Measurements from ENCODE around the gene BTD. TPM values are rescaled to one million over a fixed set of nuclear protein-coding genes. Genes with fewer than 3 reads are reported as not detected.

The BTD gene
- total and polyA plus RNA-seq, 10 of the 15 experiments (the other 5 are each of a cell fraction or from before 2014, with no cell fraction given) = 3.4 to 10.3 (median 5.0) TPM

GRCh38 chr3:15553749-15554148 lies 47.8 kb upstream of the BTD start:
- FAIRE-seq (no peak), DNase-seq (ENCODE audit: low read depth, low spot score) (no peak), ATAC-seq (no peak)
- Histone ChIP-seq H3K4me2 (ENCODE audit: control insufficient read depth, insufficient read depth) (no peak overlapping the region), H2AFZ (ENCODE audit: control insufficient read depth, low read depth, low read length) (no peak overlapping the region), H3K9me3 (replicated peaks; ENCODE audit: control insufficient read depth, insufficient read depth, low read length) (no peaks in the 10 kb centered on the region), H3K79me2 (ENCODE audit: control insufficient read depth, insufficient read depth, low read length) (no peaks in the 10 kb centered on the region), H3K4me1 (ENCODE audit: control insufficient read depth, insufficient read depth, low read length) (peaks cover 13% of the 10 kb centered on the region), H3K4me3 (no peak overlapping the region), H4K20me1 (ENCODE audit: control insufficient read depth, insufficient read depth) (no peaks in the 10 kb centered on the region), H3K27me3 (replicated peaks in 1 of 2; ENCODE audit: control insufficient read depth in 2 of 2, insufficient read depth in 2 of 2, low read length in 1 of 2) (no peaks in the 10 kb centered on the region), H3K9ac (ENCODE audit: control insufficient read depth, insufficient read depth, low read length) (no peak overlapping the region), H3K36me3 (ENCODE audit: control insufficient read depth in 2 of 2, insufficient read depth in 2 of 2, low read length in 1 of 2) (peaks cover 0 to 4% of the 10 kb centered on the region in 2 experiments; a peak in 1 of 4 replicates), H3K27ac (ENCODE audit: control insufficient read depth, insufficient read depth) (no peak overlapping the region)
- in situ Hi-C loops (cut with MboI) = loop anchor here (10.0 kb wide), 1 partner anchor 289 kb away; no protein-coding TSS in a partner anchor
- ChIA-PET SMC1A (ENCODE audit: uncharacterized antibody, unreplicated experiment) (no interaction called here), RAD21 (ENCODE audit: unreplicated experiment) (no interaction called here), CTCF (no interaction called here), POLR2A (no interaction called here)
- no TSS peak for BruUV-seq (replicated peaks)
- intact Hi-C loops (cut with micrococcal nuclease; ENCODE audit: unreplicated experiment) = no loop called here
- WGBS (ENCODE audit: insufficient coverage, insufficient replicate concordance, low lambda C conversion rate, missing lambda C conversion rate) = 94% methylated on average over 3 of the region's 3 CpGs
- TF ChIP-seq SIX5 (IDR thresholded peaks at IDR 0.05; ENCODE audit: low read depth, low read length, severe bottlenecking) (no peak), POU2F2 (IDR thresholded peaks at IDR 0.05; ENCODE audit: borderline replicate concordance, low read depth, low read length) (no peak), MEF2B (IDR thresholded peaks at IDR 0.05; ENCODE audit: partially characterized antibody, poor library complexity, severe bottlenecking) (no peak)

- H3K36me3 ChIP-seq (ENCODE audit: control insufficient read depth in 2 of 2, insufficient read depth in 2 of 2, low read length in 1 of 2) = peaks cover 0 to 8% of the 10 kb centered on the region in 2 experiments; a peak in 2 of 4 replicates
- ChIA-PET SMC1A (ENCODE audit: uncharacterized antibody, unreplicated experiment) (interaction anchor here (0.6 to 4.9 kb wide), 43 partner anchors 9 to 451 kb away, joined by 3 to 58 read pairs (median 4); partner anchors contain the start of genes ANKRD28, CAPN7 and COLQ), RAD21 (ENCODE audit: unreplicated experiment) (interaction anchor here (0.6 to 4.0 kb wide), 47 partner anchors 11 to 449 kb away, joined by 3 to 49 read pairs (median 4); partner anchors contain the start of genes BTD, CAPN7, COLQ and HACL1), POLR2A (interaction anchor here (0.6 to 1.7 kb wide), 4 partner anchors 30 to 172 kb away, joined by 3 to 12 read pairs (median 5); no protein-coding TSS in a partner anchor), CTCF (interaction anchor here (0.5 to 4.5 kb wide), 52 partner anchors 12 to 698 kb away, joined by 3 to 73 read pairs (median 4); partner anchors contain the start of genes CAPN7 and METTL6)
- no peak overlapping the region for H3K9ac ChIP-seq (ENCODE audit: control insufficient read depth, insufficient read depth, low read length)
- in situ Hi-C loops (cut with MboI) (loop anchor here (10.0 kb wide), 1 partner anchor 292 kb away; no protein-coding TSS in a partner anchor), intact Hi-C loops (cut with micrococcal nuclease; ENCODE audit: unreplicated experiment) (loop anchor here (1.0 to 5.0 kb wide), 7 partner anchors 30 to 439 kb away; partner anchors contain the start of gene CAPN7)
- H3K79me2 ChIP-seq (ENCODE audit: control insufficient read depth, insufficient read depth, low read length) = no peaks in the 10 kb centered on the region
- no peak overlapping the region for H3K27ac ChIP-seq (ENCODE audit: control insufficient read depth, insufficient read depth)
- H3K4me1 ChIP-seq (ENCODE audit: control insufficient read depth, insufficient read depth, low read length) = peaks cover 13% of the 10 kb centered on the region
- no peak overlapping the region for H2AFZ ChIP-seq (ENCODE audit: control insufficient read depth, low read depth, low read length)
- H3K4me3 ChIP-seq = no peak overlapping the region; the same call in 1 of the 2 replicates
- peak; percentile 94 for ATAC-seq
- peak; percentile 98 for FAIRE-seq
- no peaks in the 10 kb centered on the region for H3K27me3 ChIP-seq (replicated peaks in 1 of 2; ENCODE audit: control insufficient read depth in 2 of 2, insufficient read depth in 2 of 2, low read length in 1 of 2)
- DNase-seq (ENCODE audit: low read depth, low spot score) = peak; percentile 80
- H3K4me2 ChIP-seq (ENCODE audit: control insufficient read depth, insufficient read depth) = peak overlapping the region; percentile 88
- no TSS peak for BruUV-seq (replicated peaks)
- 1% methylated on average over 2 of the region's 2 CpGs for WGBS (ENCODE audit: insufficient coverage, insufficient replicate concordance, low lambda C conversion rate, missing lambda C conversion rate)
- no peaks in the 10 kb centered on the region for H3K9me3 ChIP-seq (replicated peaks; ENCODE audit: control insufficient read depth, insufficient read depth, low read length)
- H4K20me1 ChIP-seq (ENCODE audit: control insufficient read depth, insufficient read depth) = no peaks in the 10 kb centered on the region
- TF ChIP-seq RCOR1 (conservative IDR thresholded peaks at IDR 0.05; ENCODE audit: low read depth, low read length) (0 out of 2 replicates have a peak, but pooled peaks have one; percentile 37), PAX5 (IDR thresholded peaks at IDR 0.05; ENCODE audit: borderline replicate concordance, low read depth, low read length) (0 out of 2 replicates have a peak, but pooled peaks have one; percentile 27), E2F8 (IDR thresholded peaks at IDR 0.05; ENCODE audit: low read depth, partially characterized antibody) (no peak), RELA (IDR thresholded peaks at IDR 0.05; ENCODE audit: borderline replicate concordance, partially characterized antibody) (no peak), HDGF (IDR thresholded peaks at IDR 0.05) (no peak), CEBPB (IDR thresholded peaks at IDR 0.05; ENCODE audit: borderline replicate concordance in 1 of 2, low read depth in 2 of 2, low read length in 2 of 2) (no peak), SPI1 (IDR thresholded peaks at IDR 0.05; ENCODE audit: borderline replicate concordance, insufficient read depth, low read depth, low read length) (peak; percentile 90), ZNF24 (IDR thresholded peaks at IDR 0.05) (no peak), BCL11A (IDR thresholded peaks at IDR 0.05; ENCODE audit: low read depth, low read length) (peak; percentile 73; the same call in 1 of the 2 replicates)
Measured at GRCh38 chr3:15556512-15556911, 45.0 kb upstream of the BTD start.
